CD8-positive, alpha-beta memory T cell (primary cell): ENCODE results near the gene RASGEF1C. TPM values are rescaled to one million over a fixed set of nuclear protein-coding genes. Genes with fewer than 3 reads are reported as not detected.

Source experiments
- CTCF ChIA-PET: fragments of 350-600 bp; sonication (Branson Sonifier 250); formaldehyde crosslinking; loops from one replicate; lab custom pipeline; 2021; ENCODE audit warnings: antibody characterized with exemption; lab: Charles Lee
- POLR2A ChIA-PET: fragments of 350-600 bp; sonication (Branson Sonifier 250); formaldehyde crosslinking; loops from one replicate; lab custom pipeline; 2021; ENCODE audit warnings: antibody characterized with exemption; lab: Charles Lee
- DNase-seq, 5 donors: peaks; one replicate each; pipeline versions ENCODE4 v3.0.0 to v3.0.0-alpha.2; 2020 to 2022; ENCODE audit warnings: mixed read lengths in 1 of 5
- H3K27ac ChIP-seq: one replicate; pipeline ENCODE4 v1.7.0; 2013; ENCODE audit warnings: low read depth, mild to moderate bottlenecking, low read length, moderate library complexity
- H3K27me3 ChIP-seq: 2 replicates; pipeline ENCODE4 v1.7.0; 2013; ENCODE audit warnings: low read length, mild to moderate bottlenecking; ENCODE audit not compliant: insufficient read depth, poor library complexity, severe bottlenecking
- H3K36me3 ChIP-seq: 2 replicates; pipeline ENCODE4 v1.7.0; 2013; ENCODE audit warnings: mild to moderate bottlenecking, low read length, moderate library complexity; ENCODE audit not compliant: insufficient read depth
- H3K4me1 ChIP-seq: 2 replicates; pipeline ENCODE4 v1.7.0; 2013; ENCODE audit warnings: mild to moderate bottlenecking, low read length, moderate library complexity; ENCODE audit not compliant: insufficient read depth
- H3K4me3 ChIP-seq: 2 replicates; pipeline ENCODE4 v1.7.0; 2013; ENCODE audit warnings: mild to moderate bottlenecking, low read length
- H3K9me3 ChIP-seq: 2 replicates; pipeline ENCODE4 v1.7.0; 2013; ENCODE audit warnings: mild to moderate bottlenecking, low read length
- H3K27ac Mint-ChIP-seq, 8 donors: one replicate each; pipeline ENCODE4 v1.8.0; 2020 to 2021; ENCODE audit warnings: mixed read lengths in 8 of 8, mild to moderate bottlenecking in 6 of 8, inconsistent platforms in 3 of 8, moderate library complexity in 3 of 8
- H3K27me3 Mint-ChIP-seq, 2 donors: one replicate each; pipeline ENCODE4 v1.8.0; 2020 to 2021; ENCODE audit warnings: mixed read lengths in 2 of 2, mild to moderate bottlenecking in 1 of 2, moderate library complexity in 1 of 2
- H3K36me3 Mint-ChIP-seq, 3 donors: one replicate each; pipeline ENCODE4 v1.8.0; 2020 to 2021; ENCODE audit warnings: mixed read lengths in 3 of 3, inconsistent platforms in 1 of 3, mild to moderate bottlenecking in 1 of 3
- H3K4me1 Mint-ChIP-seq, 3 donors: one replicate each; pipeline ENCODE4 v1.8.0; 2020 to 2021; ENCODE audit warnings: mixed read lengths in 3 of 3, inconsistent platforms in 1 of 3, mild to moderate bottlenecking in 1 of 3
- H3K4me3 Mint-ChIP-seq, 7 donors: one replicate each; pipeline ENCODE4 v1.8.0; 2020 to 2021; ENCODE audit warnings: mixed read lengths in 7 of 7, mild to moderate bottlenecking in 6 of 7, moderate library complexity in 4 of 7, inconsistent platforms in 2 of 7
- H3K9me3 Mint-ChIP-seq, 5 donors: one replicate each; pipeline ENCODE4 v1.8.0; 2020 to 2022; ENCODE audit warnings: mixed read lengths in 5 of 5, mild to moderate bottlenecking in 3 of 5, moderate library complexity in 2 of 5, inconsistent platforms in 1 of 5
- polyA plus RNA-seq: library from polyadenylated mRNA; unstranded; fragments of 300-500 nt; fragmentation: Illumina TruSeq; gene quantifications from one replicate; pipeline ENCODE4 v1.2.3, GENCODE V29; 2021
- total RNA-seq, 2 experiments: library from RNA; stranded (reverse); gene quantifications; one replicate each; pipeline ENCODE4 v1.2.3, GENCODE V29; 2021

Gene RASGEF1C
- total and polyA plus RNA-seq, 3 experiments from 2014 or later, result not detected

DNA sequence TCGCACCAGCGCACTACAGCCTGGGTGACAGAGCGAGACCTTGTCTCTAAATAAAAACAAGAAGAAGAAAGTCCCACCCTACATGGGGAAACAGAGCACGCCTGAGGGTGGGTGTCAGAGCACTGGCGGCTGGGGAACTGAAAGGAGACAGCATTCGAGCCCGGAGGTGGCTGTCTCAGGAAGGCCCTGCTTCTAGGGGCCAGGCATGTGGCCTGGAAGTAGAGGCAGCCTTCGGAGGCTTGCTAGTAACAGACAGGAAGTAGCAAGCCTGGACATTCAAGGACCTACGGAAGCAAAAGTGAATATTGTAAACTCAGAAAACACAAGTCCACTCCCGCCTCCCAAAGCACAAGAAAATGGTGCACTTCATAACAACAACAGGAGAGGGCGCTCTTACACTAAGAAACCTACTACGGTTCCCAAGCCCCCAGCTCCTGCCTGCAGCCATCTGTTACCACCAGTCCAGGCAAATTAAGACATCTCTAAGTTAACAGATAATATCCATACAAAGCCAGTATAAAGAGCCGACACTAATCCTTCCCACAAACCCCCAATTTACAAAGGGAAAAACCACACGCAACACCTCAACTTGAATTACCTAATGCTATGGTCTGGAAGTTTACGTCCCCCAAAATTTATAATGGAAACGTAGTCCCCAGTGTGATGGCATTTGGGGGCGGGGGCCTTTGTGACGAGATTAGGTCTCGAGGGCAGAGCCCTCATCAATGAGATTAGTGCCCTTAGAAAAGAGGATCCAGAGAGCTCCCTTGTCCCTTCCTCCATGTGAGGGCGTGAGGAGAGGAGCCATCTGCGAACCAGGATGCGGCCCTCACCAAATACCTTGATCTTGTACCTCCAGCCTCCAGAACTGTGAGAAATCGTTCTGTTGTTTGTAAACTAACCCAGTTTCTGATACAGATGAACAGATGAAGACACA, 7.7 kb downstream of the RASGEF1C start:
- H3K27me3 ChIP-seq, result no peaks in the 10 kb centered on the region
- H3K4me3 ChIP-seq, result no peak overlapping the region
- ChIA-PET CTCF (interaction anchor here (1.0 to 1.4 kb wide), 3 partner anchors 43 to 128 kb away, joined by 3 read pairs; no protein-coding TSS in a partner anchor), POLR2A (no interaction called here)
- Mint-ChIP-seq H3K4me3 (no peak overlapping the region), H3K27me3 (peaks cover 23 to 33% of the 10 kb centered on the region in 2 donors), H3K4me1 (no peaks in the 10 kb centered on the region), H3K36me3 (no peaks in the 10 kb centered on the region), H3K9me3 (peaks cover 0 to 2% (median 0%) of the 10 kb centered on the region in 5 donors), H3K27ac (no peak overlapping the region)
- H3K27ac ChIP-seq, result no peak overlapping the region
- no peaks in the 10 kb centered on the region for H3K4me1 ChIP-seq
- no peak for DNase-seq
- H3K36me3 ChIP-seq, result no peaks in the 10 kb centered on the region
- no peaks in the 10 kb centered on the region for H3K9me3 ChIP-seq

DNA sequence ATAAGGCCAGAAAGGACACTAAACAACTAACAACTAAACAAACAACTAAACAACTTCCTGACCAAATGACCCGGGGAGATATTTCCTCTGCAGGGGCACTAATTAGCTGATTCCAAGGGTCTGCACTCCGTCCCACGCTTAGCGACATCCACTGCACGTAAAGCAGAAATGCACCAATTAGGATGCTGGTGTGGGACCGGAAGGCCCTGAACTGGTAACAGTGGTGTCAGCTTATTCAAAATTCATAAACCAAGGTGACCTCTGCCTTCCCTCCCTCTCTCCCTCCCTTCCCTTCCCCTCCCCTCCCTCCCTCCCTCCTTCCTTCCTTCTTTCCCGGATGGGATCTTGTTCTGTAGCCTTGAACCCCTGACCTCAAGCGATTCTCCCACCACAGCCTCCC, 9.6 kb downstream of the RASGEF1C start:
- H3K9me3 ChIP-seq, result no peaks in the 10 kb centered on the region
- H3K27me3 Mint-ChIP-seq, result peaks cover 18 to 21% of the 10 kb centered on the region in 2 donors
- H3K4me1 ChIP-seq, result no peaks in the 10 kb centered on the region
- no peak overlapping the region for H3K4me3 Mint-ChIP-seq
- no peaks in the 10 kb centered on the region for H3K27me3 ChIP-seq
- no peak overlapping the region for H3K27ac Mint-ChIP-seq
- H3K4me1 Mint-ChIP-seq, result no peaks in the 10 kb centered on the region
- no peaks in the 10 kb centered on the region for H3K36me3 ChIP-seq
- H3K27ac ChIP-seq, result no peak overlapping the region
- no peak for DNase-seq
- no peaks in the 10 kb centered on the region for H3K36me3 Mint-ChIP-seq
- ChIA-PET CTCF (no interaction called here), POLR2A (no interaction called here)
- peaks cover 0 to 2% (median 0%) of the 10 kb centered on the region in 5 donors for H3K9me3 Mint-ChIP-seq
- H3K4me3 ChIP-seq, result no peak overlapping the region

DNA sequence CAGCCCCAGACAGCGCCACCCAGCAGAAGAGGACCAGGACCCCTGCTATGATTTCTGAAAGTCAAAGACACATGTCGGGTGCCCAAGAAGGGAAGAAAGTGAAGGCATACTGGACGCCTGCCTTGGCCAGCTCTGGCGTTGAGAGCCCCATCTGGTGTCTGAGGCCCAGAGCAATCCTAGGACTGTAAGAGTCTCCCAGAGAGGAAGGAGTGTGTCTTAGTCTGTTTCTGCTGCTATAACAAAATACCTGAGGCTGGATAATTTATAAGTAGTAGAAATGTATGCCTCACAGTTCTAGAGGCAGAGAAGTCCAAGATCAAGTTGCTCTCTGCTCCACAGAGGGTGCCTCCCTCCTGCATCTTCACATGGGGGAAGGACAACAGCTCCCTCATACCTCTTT, 10.8 kb downstream of the RASGEF1C start:
- ChIA-PET CTCF (no interaction called here), POLR2A (no interaction called here)
- H3K27ac Mint-ChIP-seq, result no peak overlapping the region
- no peak for DNase-seq
- Histone ChIP-seq H3K36me3 (no peaks in the 10 kb centered on the region), H3K9me3 (no peaks in the 10 kb centered on the region), H3K27me3 (no peaks in the 10 kb centered on the region), H3K27ac (no peak overlapping the region), H3K4me3 (no peak overlapping the region), H3K4me1 (no peaks in the 10 kb centered on the region)
- H3K4me3 Mint-ChIP-seq, result no peak overlapping the region
- H3K9me3 Mint-ChIP-seq, result peaks cover 0 to 2% (median 0%) of the 10 kb centered on the region in 5 donors
- H3K4me1 Mint-ChIP-seq, result no peaks in the 10 kb centered on the region
- peaks cover 13 to 19% of the 10 kb centered on the region in 2 donors for H3K27me3 Mint-ChIP-seq
- no peaks in the 10 kb centered on the region for H3K36me3 Mint-ChIP-seq

DNA sequence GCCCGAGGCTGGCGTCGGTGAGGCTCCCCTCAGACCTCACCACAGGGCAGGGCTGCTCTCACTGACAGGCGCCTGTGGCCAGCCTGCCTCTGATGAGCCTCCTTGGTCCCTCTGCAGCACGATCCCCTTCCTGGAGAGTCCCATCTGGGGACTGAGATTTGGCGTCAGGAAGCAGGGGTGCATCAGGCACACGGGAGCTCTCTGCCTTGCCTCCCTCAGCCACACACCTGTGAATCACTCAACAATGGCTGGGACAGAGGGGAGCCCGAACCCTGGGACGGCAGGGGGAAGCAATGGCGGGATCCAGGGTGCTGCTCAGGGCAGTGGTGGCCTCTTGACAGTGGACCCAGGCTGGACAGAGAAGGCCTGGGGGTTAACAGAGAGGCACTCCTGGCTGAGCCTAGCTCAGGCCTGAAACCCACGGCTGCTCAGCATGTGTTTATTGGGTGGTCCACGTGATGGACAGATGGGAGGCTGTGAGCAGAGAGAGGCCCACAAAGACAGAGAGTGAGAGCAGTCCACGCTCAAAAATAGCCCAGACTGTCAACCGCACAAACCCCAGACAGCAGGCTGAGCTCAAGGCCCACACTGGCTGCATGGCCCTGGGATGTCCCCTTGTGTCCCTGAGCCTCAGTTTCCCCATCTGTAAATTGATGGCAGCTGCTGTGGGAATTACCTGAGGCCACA, 11.9 kb downstream of the RASGEF1C start:
- POLR2A ChIA-PET, result no interaction called here
- Mint-ChIP-seq H3K4me1 (no peaks in the 10 kb centered on the region), H3K9me3 (peaks cover 0 to 2% (median 0%) of the 10 kb centered on the region in 5 donors), H3K27ac (no peak overlapping the region), H3K4me3 (no peak overlapping the region), H3K36me3 (no peaks in the 10 kb centered on the region), H3K27me3 (peaks cover 13 to 19% of the 10 kb centered on the region in 2 donors)
- Histone ChIP-seq H3K4me1 (no peaks in the 10 kb centered on the region), H3K27ac (no peak overlapping the region), H3K36me3 (no peaks in the 10 kb centered on the region), H3K4me3 (no peak overlapping the region), H3K9me3 (no peaks in the 10 kb centered on the region), H3K27me3 (no peaks in the 10 kb centered on the region)
- CTCF ChIA-PET, result no interaction called here
- no peak for DNase-seq

DNA sequence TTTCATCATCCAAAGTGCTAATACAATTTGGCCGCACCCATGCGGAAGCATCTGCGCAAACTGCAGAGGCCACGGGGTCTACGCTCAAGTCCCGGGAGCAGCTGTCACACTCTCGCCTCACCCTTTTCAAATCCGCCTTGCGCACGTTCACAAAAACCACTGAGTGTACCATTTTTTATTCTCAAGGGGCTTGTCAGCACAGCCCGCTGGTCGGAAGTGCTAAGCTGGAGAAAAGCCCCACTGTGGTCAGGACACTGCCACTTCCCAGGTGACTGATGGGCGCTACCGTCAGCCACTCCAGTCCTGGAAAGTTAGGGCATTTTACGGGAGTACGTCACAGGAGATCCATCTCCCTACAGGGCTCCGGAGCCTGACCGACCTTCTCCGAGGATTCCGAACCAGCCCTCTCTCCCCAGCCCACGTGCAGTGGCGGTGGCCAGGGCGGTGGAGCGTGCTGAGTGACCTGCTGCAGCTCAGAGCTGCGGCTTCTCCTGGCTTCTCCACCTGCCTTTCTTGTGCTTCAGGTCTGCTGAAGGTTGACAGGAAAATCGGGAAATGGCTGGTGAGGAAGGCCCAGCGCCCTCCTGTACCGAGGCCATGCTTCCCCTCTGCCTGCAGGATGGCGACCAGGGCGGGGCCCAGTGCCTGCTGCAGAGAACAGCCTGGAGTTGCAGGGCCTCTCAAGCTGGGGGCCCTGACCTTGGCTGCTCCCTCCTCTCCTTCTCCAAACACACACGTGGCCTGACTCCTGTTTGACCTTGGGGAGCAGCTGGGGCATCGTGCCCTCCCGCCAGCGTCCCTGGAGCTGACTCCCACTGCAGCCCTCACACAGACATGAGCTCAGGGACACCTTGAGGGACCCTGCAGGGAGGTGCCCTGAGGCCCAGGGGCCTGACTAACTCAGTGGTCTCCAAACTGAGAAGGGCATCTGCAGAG, 14.3 kb downstream of the RASGEF1C start:
- no peaks in the 10 kb centered on the region for H3K36me3 ChIP-seq
- no peak for DNase-seq
- H3K4me3 ChIP-seq, result no peak overlapping the region
- no peaks in the 10 kb centered on the region for H3K4me1 ChIP-seq
- Mint-ChIP-seq H3K4me3 (no peak overlapping the region), H3K4me1 (no peaks in the 10 kb centered on the region), H3K27ac (no peak overlapping the region), H3K27me3 (peaks cover 12 to 13% of the 10 kb centered on the region in 2 donors), H3K36me3 (no peaks in the 10 kb centered on the region), H3K9me3 (no peaks in the 10 kb centered on the region)
- H3K9me3 ChIP-seq, result no peaks in the 10 kb centered on the region
- H3K27ac ChIP-seq, result no peak overlapping the region
- ChIA-PET POLR2A (no interaction called here), CTCF (no interaction called here)
- no peaks in the 10 kb centered on the region for H3K27me3 ChIP-seq

DNA sequence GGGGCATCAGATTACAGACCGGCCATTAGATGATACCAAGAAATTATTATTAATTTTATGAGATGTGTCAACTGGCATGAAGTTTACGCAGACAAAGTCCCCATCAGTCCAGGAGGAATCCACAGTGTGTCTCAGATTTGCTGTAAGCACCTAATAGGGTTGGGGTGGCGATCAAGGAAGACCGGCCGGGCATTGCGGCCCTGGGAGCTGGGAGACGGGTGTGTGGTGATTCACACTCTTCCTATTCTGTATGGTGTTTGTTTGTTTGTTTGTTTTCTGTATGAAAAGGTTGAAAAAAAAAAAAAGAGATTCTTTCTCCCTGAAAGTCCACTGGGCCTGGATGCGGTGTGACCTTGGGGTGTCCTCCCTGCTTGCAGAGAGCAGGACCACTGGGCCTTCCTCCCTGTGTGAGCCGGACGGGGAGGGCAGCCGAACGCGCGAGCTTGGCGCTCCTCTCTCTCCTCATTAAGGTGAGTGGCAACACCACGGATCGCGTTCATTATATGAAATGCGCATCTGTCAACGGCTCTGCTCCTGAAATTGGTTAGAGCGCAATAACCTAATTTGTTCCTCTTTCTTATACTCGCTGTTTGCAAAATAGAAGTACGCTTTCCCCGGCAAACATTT, 15.1 kb downstream of the RASGEF1C start:
- ChIA-PET POLR2A (no interaction called here), CTCF (no interaction called here)
- Histone ChIP-seq H3K4me3 (no peak overlapping the region), H3K9me3 (no peaks in the 10 kb centered on the region), H3K27me3 (no peaks in the 10 kb centered on the region), H3K4me1 (no peaks in the 10 kb centered on the region), H3K27ac (no peak overlapping the region), H3K36me3 (no peaks in the 10 kb centered on the region)
- no peaks in the 10 kb centered on the region for H3K9me3 Mint-ChIP-seq
- no peaks in the 10 kb centered on the region for H3K36me3 Mint-ChIP-seq
- H3K27me3 Mint-ChIP-seq, result peaks cover 8 to 17% of the 10 kb centered on the region in 2 donors
- no peak overlapping the region for H3K27ac Mint-ChIP-seq
- H3K4me1 Mint-ChIP-seq, result no peaks in the 10 kb centered on the region
- DNase-seq, result no peak
- no peak overlapping the region for H3K4me3 Mint-ChIP-seq

DNA sequence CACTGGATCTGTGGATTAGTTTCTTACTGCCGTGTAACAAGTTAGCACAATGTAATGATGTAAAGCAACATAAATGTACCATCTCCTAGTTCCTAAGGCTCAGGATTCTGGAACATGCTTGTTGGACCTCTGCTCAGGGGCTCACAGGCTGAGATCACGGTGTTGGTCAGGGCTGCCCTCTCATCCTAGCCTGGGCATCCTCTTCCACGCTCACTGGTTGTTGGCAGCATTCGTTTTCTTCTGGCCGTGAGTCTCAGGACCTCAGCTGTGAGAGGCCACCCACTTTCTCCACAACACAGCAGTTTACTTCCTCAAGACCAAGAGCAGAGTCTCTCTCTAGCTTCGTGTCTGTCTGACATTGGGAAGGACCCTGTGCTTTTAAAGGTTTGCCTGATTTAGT, 17.3 kb downstream of the RASGEF1C start:
- H3K9me3 ChIP-seq, result no peaks in the 10 kb centered on the region
- no peaks in the 10 kb centered on the region for H3K4me1 ChIP-seq
- H3K4me3 ChIP-seq, result no peak overlapping the region
- no peak overlapping the region for H3K27ac ChIP-seq
- no peaks in the 10 kb centered on the region for H3K27me3 ChIP-seq
- H3K4me3 Mint-ChIP-seq, result no peak overlapping the region
- H3K27me3 Mint-ChIP-seq, result peaks cover 6 to 8% of the 10 kb centered on the region in 2 donors
- H3K36me3 Mint-ChIP-seq, result no peaks in the 10 kb centered on the region
- ChIA-PET CTCF (no interaction called here), POLR2A (no interaction called here)
- H3K4me1 Mint-ChIP-seq, result no peaks in the 10 kb centered on the region
- no peak for DNase-seq
- no peak overlapping the region for H3K27ac Mint-ChIP-seq
- H3K36me3 ChIP-seq, result no peaks in the 10 kb centered on the region
- H3K9me3 Mint-ChIP-seq, result peaks cover 0 to 5% (median 0%) of the 10 kb centered on the region in 5 donors
